Measurements from ENCODE around the gene NEGR1.

NEGR1 gene

GRCh38 chr1:71377886-71378285, 904.5 kb downstream of the NEGR1 start:
- H3K27ac ChIP-seq = no peak overlapping the region
- no peak for TF ChIP-seq ZFX (IDR thresholded peaks at IDR 0.05; ENCODE audit: borderline replicate concordance)
- TF ChIP-seq CTCF (IDR thresholded peaks at IDR 0.05) = no peak

- H3K27ac ChIP-seq = no peak overlapping the region
- no peak for TF ChIP-seq CTCF (IDR thresholded peaks at IDR 0.05)
These were observed 909.8 kb downstream of the NEGR1 start for GRCh38 chr1:71372496-71372895.

GRCh38 chr1:71371581-71371980, 910.8 kb downstream of the NEGR1 start:
- no peak overlapping the region for H3K27ac ChIP-seq
- no peak for TF ChIP-seq CTCF (IDR thresholded peaks at IDR 0.05)
- TF ChIP-seq ZFX (IDR thresholded peaks at IDR 0.05; ENCODE audit: borderline replicate concordance) = no peak

GRCh38 chr1:71364236-71364635, 918.1 kb downstream of the NEGR1 start:
- TF ChIP-seq ZFX (IDR thresholded peaks at IDR 0.05; ENCODE audit: borderline replicate concordance) (no peak), CTCF (IDR thresholded peaks at IDR 0.05) (no peak)
- no peak overlapping the region for H3K27ac ChIP-seq

GRCh38 chr1:71362691-71363090, 919.6 kb downstream of the NEGR1 start:
- TF ChIP-seq ZFX (IDR thresholded peaks at IDR 0.05; ENCODE audit: borderline replicate concordance) = no peak
- no peak for TF ChIP-seq CTCF (IDR thresholded peaks at IDR 0.05)
- H3K27ac ChIP-seq = no peak overlapping the region

GRCh38 chr1:71362076-71362475, 920.3 kb downstream of the NEGR1 start:
- no peak for TF ChIP-seq CTCF (IDR thresholded peaks at IDR 0.05)

GRCh38 chr1:71357708-71358107, 924.6 kb downstream of the NEGR1 start:
- TF ChIP-seq ZFX (IDR thresholded peaks at IDR 0.05; ENCODE audit: borderline replicate concordance) (no peak), CTCF (IDR thresholded peaks at IDR 0.05) (no peak)
- H3K27ac ChIP-seq = no peak overlapping the region

More at GRCh38 chr1:71362076-71362475, 920.3 kb downstream of the NEGR1 start:
- H3K27ac ChIP-seq = no peak overlapping the region

Measured in 22Rv1 (cell line).